A673 (cell line): ENCODE data around the gene LRBA.

Experiments
- CTCF ChIP-seq: fragments of 300-800, 200-600 bp; sonication (generic); conservative IDR thresholded peaks from 2 replicates; pipeline ENCODE4 v1.5.1; 2017; ENCODE audit warnings: low read depth, mild to moderate bottlenecking, antibody characterized with exemption, low read length, moderate library complexity, mixed read lengths
- EZH2 ChIP-seq: fragments of 200-600 bp; sonication (generic); IDR thresholded peaks from 2 replicates; pipeline ENCODE4 v1.6.1; 2017; ENCODE audit warnings: borderline replicate concordance, low read depth, mild to moderate bottlenecking, mixed read lengths, antibody characterized with exemption, low read length; ENCODE audit not compliant: poor library complexity, severe bottlenecking

GRCh38 chr4:150582873-150583286, 432.2 kb downstream of the LRBA start:
- TF ChIP-seq CTCF = no peak
- TF ChIP-seq EZH2 = no peak
